Measurements from ENCODE around the gene MROH7. TPM values are rescaled to one million over a fixed set of nuclear protein-coding genes. Genes with fewer than 3 reads are reported as not detected.

The MROH7 gene
- total RNA-seq, 1 donor from 2014 or later = 0.15 TPM

GRCh38 chr1:54667797-54668196, 26.2 kb downstream of the MROH7 start:
- peaks cover 3% of the 10 kb centered on the region for H3K27me3 Mint-ChIP-seq (ENCODE audit: low read depth)
- no peak for DNase-seq (ENCODE audit: low spot score)
- no peaks in the 10 kb centered on the region for H3K9me3 Mint-ChIP-seq (ENCODE audit: low read depth)
- no peaks in the 10 kb centered on the region for H3K4me1 Mint-ChIP-seq (ENCODE audit: low read depth)
- no peak for TF ChIP-seq CTCF (IDR thresholded peaks at IDR 0.05)
- no peak overlapping the region for H3K4me3 Mint-ChIP-seq (ENCODE audit: unreplicated experiment)
- H3K36me3 Mint-ChIP-seq (ENCODE audit: low read depth) = no peaks in the 10 kb centered on the region
- H3K27ac Mint-ChIP-seq (ENCODE audit: unreplicated experiment) = no peak overlapping the region

DNA sequence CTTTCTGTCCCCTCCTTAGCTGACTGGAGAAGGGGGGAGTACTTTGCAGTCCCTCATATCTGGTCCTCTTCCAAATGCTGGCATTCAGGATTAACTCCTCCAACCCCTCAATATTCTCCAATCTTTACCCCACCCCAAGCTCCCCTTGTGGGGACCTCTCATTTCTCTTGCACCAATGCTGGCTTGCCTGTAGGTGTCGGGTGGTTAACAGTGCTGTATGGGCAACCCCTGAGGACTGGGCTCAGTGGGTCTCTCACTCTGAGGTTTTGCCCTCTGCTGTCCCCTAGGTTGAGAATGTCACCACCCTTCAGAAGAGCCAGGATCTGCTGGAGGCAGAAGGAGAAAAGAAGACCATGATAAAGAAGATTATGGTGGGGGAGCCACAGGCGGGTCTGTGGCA, 27.0 kb downstream of the MROH7 start:
- no peaks in the 10 kb centered on the region for H3K4me1 Mint-ChIP-seq (ENCODE audit: low read depth)
- H3K36me3 Mint-ChIP-seq (ENCODE audit: low read depth) = no peaks in the 10 kb centered on the region
- H3K27ac Mint-ChIP-seq (ENCODE audit: unreplicated experiment) = no peak overlapping the region
- H3K9me3 Mint-ChIP-seq (ENCODE audit: low read depth) = no peaks in the 10 kb centered on the region
- TF ChIP-seq CTCF (IDR thresholded peaks at IDR 0.05) = no peak
- H3K4me3 Mint-ChIP-seq (ENCODE audit: unreplicated experiment) = no peak overlapping the region
- peaks cover 7% of the 10 kb centered on the region for H3K27me3 Mint-ChIP-seq (ENCODE audit: low read depth)
- DNase-seq (ENCODE audit: low spot score) = no peak

DNA sequence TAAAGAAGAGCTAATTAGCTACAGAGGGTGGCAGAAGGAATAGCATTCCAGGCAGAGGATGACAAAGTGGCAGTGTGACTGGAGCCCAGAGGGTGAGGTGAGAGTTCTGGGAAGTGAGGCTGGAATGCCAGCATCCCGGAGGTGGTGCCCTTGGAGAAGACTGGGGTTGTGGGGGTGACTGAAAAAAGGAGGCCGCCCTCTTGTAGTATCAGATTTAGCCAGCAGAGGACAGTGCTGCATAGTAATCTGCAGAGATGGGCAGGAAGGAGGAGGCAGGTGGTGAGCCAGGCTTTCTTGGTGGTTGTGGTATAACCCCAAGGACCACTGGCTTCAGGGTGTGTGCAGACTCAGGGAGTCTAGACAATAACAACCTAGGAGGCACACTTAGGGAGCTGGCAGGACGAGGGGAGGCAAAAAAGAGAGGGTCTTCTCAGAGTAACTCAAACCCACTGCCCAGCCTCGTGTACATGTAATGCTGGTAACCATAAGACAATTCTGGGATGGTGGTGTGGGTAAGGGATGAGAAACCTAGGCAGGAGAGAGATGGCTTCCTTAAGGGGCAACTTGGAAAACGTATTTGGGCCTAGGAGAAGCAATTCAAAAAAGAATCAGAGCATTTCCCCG, 30.5 kb downstream of the MROH7 start:
- H3K36me3 Mint-ChIP-seq (ENCODE audit: low read depth) = no peaks in the 10 kb centered on the region
- no peak overlapping the region for H3K27ac Mint-ChIP-seq (ENCODE audit: unreplicated experiment)
- H3K27me3 Mint-ChIP-seq (ENCODE audit: low read depth) = peaks cover 6% of the 10 kb centered on the region
- H3K4me1 Mint-ChIP-seq (ENCODE audit: low read depth) = no peaks in the 10 kb centered on the region
- H3K4me3 Mint-ChIP-seq (ENCODE audit: unreplicated experiment) = no peak overlapping the region
- no peaks in the 10 kb centered on the region for H3K9me3 Mint-ChIP-seq (ENCODE audit: low read depth)
- TF ChIP-seq CTCF (IDR thresholded peaks at IDR 0.05) = peak; percentile 84
- DNase-seq (ENCODE audit: low spot score) = no peak

DNA sequence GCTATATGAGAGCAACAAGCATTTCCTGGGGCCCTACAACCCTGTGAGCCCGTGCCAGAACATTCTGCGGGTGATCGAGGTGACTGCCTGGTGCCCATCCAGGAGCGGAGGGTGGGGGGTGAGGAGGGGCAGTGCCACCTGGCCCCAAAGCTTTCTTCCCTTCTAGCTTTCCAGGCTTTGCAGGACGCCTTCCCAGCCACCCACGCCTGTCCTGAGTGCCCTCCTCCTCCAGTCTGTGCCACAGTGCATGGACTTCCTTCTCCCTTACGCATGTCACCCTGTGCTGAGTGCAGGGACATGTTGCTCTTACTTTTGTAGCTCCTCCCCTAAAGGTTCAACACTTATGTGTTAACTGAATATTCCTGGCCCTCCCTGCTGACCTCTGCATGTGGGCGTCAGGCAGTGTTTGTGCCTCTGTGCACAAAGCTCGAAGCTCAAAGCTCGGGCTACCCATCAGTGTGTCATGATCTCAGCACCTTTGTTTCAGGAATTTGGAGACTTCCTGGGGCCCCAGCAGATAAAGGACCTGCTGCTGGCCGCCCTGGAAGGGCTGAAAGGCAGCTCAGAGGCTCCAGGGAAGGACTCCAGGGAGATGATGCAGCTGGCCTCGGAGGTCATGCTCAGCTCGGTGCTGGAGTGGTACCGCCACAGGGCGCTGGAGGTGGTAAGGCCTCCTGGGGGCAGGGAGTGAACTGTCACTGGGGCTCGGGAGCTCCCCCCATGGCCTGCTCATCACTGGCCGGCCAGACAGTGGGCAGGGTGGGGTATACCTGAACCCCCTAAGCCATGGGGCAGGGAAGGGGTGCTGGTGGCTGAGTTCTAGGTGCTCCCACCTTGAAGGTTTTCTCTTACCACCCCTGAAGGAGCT, 37.4 kb downstream of the MROH7 start:
- Mint-ChIP-seq H3K27me3 (ENCODE audit: low read depth) (peaks cover 21% of the 10 kb centered on the region), H3K36me3 (ENCODE audit: low read depth) (no peaks in the 10 kb centered on the region), H3K4me3 (ENCODE audit: unreplicated experiment) (no peak overlapping the region), H3K27ac (ENCODE audit: unreplicated experiment) (no peak overlapping the region), H3K4me1 (ENCODE audit: low read depth) (no peaks in the 10 kb centered on the region), H3K9me3 (ENCODE audit: low read depth) (no peaks in the 10 kb centered on the region)
- TF ChIP-seq CTCF (IDR thresholded peaks at IDR 0.05) = no peak
- peak; percentile 75 for DNase-seq (ENCODE audit: low spot score)

GRCh38 chr1:54679706-54680105, 38.1 kb downstream of the MROH7 start:
- TF ChIP-seq CTCF (IDR thresholded peaks at IDR 0.05) = no peak
- Mint-ChIP-seq H3K27ac (ENCODE audit: unreplicated experiment) (no peak overlapping the region), H3K4me1 (ENCODE audit: low read depth) (no peaks in the 10 kb centered on the region), H3K27me3 (ENCODE audit: low read depth) (peaks cover 27% of the 10 kb centered on the region), H3K4me3 (ENCODE audit: unreplicated experiment) (no peak overlapping the region), H3K36me3 (ENCODE audit: low read depth) (no peaks in the 10 kb centered on the region), H3K9me3 (ENCODE audit: low read depth) (no peaks in the 10 kb centered on the region)
- DNase-seq (ENCODE audit: low spot score) = peak; percentile 79

Measured in chondrocyte (in vitro differentiated cells).